ENCODE results near the gene GP9.

DNA sequence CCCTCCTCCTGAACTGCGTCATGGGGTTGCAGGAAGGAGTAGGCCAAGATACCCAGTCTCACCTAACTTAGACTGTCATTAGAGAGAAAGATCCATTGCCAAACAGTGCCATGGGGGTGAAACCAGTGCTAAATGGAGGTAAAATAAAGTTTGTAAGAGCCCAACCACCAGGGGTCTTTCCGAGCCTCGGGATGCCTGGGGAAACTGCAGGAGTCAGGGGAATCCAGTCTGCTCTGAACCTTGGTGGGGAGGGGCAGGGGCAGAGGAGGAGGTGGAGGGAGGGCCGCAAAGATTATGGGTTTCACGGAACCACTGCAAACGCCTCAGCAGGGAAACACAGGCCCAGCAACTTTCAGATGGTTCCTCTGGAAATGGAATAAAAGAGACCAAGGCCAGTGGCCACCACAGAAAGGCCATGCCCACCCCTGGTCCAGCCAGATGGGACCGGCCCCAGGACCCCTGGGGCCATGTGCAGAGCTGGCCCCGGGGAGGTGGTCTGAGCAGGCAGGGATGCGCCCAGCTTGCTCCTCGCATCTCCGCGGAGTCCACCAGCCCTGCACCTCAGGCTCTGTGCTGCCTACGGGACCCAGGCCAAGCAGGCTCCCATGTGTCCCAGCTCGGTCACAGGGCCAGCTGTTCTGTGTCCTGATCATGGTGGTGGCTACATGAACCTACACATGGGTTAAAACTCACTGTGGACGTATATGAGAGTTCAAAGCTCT lies 19.8 kb upstream of the GP9 start:
- no peak for TF ChIP-seq CTCF (conservative IDR thresholded peaks at IDR 0.05; ENCODE audit: low read length)
- TF ChIP-seq EZH2phosphoT487 (IDR thresholded peaks at IDR 0.05; ENCODE audit: borderline replicate concordance, low read depth, low read length), result no peak
